Parathyroid adenoma (tissue), 2 donors: ENCODE measurements around the gene POMP.
A peak's percentile ranks its signal among the peaks of the same experiment; 100 is the strongest.

Experiments
- H2AFZ ChIP-seq: fragments of 300-600 bp; sonication (generic); one replicate; pipeline ENCODE4 v1.7.0; 2017; ENCODE audit warnings: antibody characterized with exemption, mild to moderate bottlenecking
- H3K27ac ChIP-seq: fragments of 300-600 bp; sonication (generic); one replicate; pipeline ENCODE4 v1.7.0; 2017
- H3K27me3 ChIP-seq: fragments of 300-600 bp; sonication (generic); one replicate; pipeline ENCODE4 v1.7.0; 2017; ENCODE audit warnings: low read length; ENCODE audit not compliant: control insufficient read depth, insufficient read depth
- H3K36me3 ChIP-seq: fragments of 300-600 bp; sonication (generic); one replicate; pipeline ENCODE4 v1.7.0; 2017; ENCODE audit warnings: low read length; ENCODE audit not compliant: control insufficient read depth, insufficient read depth
- H3K4me1 ChIP-seq: fragments of 300-600 bp; sonication (generic); one replicate; pipeline ENCODE4 v1.7.0; 2017; ENCODE audit warnings: control low read depth
- H3K4me2 ChIP-seq: fragments of 300-600 bp; sonication (generic); one replicate; pipeline ENCODE4 v1.7.0; 2017; ENCODE audit warnings: low read length
- H3K4me3 ChIP-seq: fragments of 300-600 bp; sonication (generic); one replicate; pipeline ENCODE4 v1.7.0; 2017; ENCODE audit warnings: low read depth, low read length
- H3K79me2 ChIP-seq: fragments of 300-600 bp; sonication (generic); one replicate; pipeline ENCODE4 v1.7.0; 2017; ENCODE audit warnings: control low read depth
- H3K9ac ChIP-seq: fragments of 300-600 bp; sonication (generic); one replicate; pipeline ENCODE4 v1.7.0; 2017; ENCODE audit warnings: mild to moderate bottlenecking
- H3K9me3 ChIP-seq: fragments of 300-600 bp; sonication (generic); one replicate; pipeline ENCODE4 v1.7.0; 2017; ENCODE audit warnings: low read length; ENCODE audit not compliant: control insufficient read depth
- TF ChIP-seq, protein P1 (sequence below): fragments of 300-600 bp; sonication (generic); IDR thresholded peaks from one replicate; pipeline ENCODE4 v1.7.0; 2017; ENCODE audit warnings: antibody characterized with exemption, mild to moderate bottlenecking
- donor health status: primary hyperparathyroidism.

POMP gene

DNA sequence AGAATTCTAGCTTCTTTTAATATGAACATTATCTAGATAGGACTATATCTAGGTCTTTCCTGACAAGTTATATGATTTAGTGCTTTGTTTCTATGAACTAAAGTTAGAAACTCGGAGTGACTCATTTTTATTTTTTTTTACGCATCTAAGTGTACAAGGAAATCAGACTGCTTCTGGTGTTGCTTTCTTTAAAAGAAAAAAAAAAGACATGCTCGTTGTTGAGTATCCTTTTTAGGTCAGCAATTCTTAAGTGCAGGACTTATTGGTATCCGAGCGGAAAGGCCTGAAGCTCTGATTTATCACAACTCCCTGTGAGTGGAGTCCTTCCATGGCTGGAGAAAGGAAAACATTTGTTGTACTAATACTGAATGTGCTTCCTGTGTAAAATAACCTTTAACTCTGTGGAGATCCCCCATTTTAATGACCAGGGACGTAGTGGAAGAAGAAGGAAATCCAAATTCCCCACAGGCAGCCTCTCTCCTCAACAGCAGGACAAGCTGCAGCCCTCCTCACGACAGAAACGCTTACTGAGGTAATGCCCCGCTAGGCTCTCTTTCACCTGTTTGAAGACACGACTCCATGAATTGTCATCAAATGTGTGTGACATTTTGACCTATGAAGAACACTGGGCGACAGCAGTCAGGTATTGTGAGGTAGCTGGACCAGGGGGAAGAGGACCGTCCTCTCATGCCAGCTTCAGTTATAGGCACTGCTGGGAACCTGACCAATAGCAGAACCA is 17.9 kb upstream of the POMP start:
- Histone ChIP-seq H3K27ac (peak overlapping the region; percentile 30), H3K4me1 (no peaks in the 10 kb centered on the region), H3K9ac (no peak overlapping the region), H3K4me3 (no peak overlapping the region), H3K9me3 (no peaks in the 10 kb centered on the region), H3K27me3 (no peaks in the 10 kb centered on the region), H3K4me2 (no peak overlapping the region), H3K36me3 (no peaks in the 10 kb centered on the region), H3K79me2 (no peaks in the 10 kb centered on the region), H2AFZ (no peak overlapping the region)
- TF ChIP-seq, protein P1, sequence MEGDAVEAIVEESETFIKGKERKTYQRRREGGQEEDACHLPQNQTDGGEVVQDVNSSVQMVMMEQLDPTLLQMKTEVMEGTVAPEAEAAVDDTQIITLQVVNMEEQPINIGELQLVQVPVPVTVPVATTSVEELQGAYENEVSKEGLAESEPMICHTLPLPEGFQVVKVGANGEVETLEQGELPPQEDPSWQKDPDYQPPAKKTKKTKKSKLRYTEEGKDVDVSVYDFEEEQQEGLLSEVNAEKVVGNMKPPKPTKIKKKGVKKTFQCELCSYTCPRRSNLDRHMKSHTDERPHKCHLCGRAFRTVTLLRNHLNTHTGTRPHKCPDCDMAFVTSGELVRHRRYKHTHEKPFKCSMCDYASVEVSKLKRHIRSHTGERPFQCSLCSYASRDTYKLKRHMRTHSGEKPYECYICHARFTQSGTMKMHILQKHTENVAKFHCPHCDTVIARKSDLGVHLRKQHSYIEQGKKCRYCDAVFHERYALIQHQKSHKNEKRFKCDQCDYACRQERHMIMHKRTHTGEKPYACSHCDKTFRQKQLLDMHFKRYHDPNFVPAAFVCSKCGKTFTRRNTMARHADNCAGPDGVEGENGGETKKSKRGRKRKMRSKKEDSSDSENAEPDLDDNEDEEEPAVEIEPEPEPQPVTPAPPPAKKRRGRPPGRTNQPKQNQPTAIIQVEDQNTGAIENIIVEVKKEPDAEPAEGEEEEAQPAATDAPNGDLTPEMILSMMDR = no peak

DNA sequence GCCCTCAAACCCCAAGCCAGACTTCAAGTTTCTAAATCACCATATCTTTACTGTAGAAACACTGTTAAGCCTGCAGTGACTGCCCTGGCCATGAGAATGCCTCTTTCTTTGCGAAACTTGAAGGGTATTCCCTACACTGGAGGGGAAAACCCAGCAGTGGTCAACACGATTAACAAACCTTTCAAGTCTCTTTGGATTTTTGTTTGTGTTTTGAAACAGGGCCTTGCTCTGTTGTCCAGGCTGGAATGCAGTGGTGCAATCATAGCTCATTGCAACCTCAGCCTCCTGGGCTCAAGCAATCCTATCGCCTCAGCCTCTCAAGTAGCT is 17.4 kb upstream of the POMP start:
- no peak overlapping the region for H3K4me3 ChIP-seq
- H3K27ac ChIP-seq = peak overlapping the region; percentile 30
- H2AFZ ChIP-seq = no peak overlapping the region
- H3K27me3 ChIP-seq = no peaks in the 10 kb centered on the region
- TF ChIP-seq, protein P1 = no peak
- no peak overlapping the region for H3K9ac ChIP-seq
- H3K4me2 ChIP-seq = no peak overlapping the region
- no peaks in the 10 kb centered on the region for H3K4me1 ChIP-seq
- H3K36me3 ChIP-seq = no peaks in the 10 kb centered on the region
- H3K79me2 ChIP-seq = no peaks in the 10 kb centered on the region
- H3K9me3 ChIP-seq = no peaks in the 10 kb centered on the region

DNA sequence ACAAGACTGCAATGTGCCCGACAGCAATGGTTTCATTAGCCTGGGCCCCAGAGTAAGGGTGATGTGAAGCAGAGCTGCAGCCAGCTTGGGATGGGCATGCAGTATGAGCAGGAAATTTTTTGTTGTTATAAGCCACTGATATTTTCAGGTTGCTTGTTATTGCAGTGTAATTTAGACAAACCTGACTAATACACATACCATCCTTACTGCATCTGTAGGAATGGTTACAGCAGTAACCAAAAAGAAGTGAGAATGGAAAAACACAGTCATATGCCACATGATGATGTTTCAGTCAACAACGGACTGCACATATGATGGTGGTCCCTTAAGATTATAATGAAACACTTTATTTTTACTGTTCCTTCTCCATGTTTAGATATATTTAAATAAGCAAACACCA is 8.6 kb upstream of the POMP start:
- Histone ChIP-seq H3K4me3 (no peak overlapping the region), H3K4me1 (no peaks in the 10 kb centered on the region), H3K4me2 (no peak overlapping the region), H2AFZ (no peak overlapping the region), H3K9ac (no peak overlapping the region), H3K27ac (no peak overlapping the region), H3K9me3 (no peaks in the 10 kb centered on the region), H3K36me3 (no peaks in the 10 kb centered on the region), H3K27me3 (no peaks in the 10 kb centered on the region), H3K79me2 (no peaks in the 10 kb centered on the region)
- TF ChIP-seq, protein P1 = no peak

DNA sequence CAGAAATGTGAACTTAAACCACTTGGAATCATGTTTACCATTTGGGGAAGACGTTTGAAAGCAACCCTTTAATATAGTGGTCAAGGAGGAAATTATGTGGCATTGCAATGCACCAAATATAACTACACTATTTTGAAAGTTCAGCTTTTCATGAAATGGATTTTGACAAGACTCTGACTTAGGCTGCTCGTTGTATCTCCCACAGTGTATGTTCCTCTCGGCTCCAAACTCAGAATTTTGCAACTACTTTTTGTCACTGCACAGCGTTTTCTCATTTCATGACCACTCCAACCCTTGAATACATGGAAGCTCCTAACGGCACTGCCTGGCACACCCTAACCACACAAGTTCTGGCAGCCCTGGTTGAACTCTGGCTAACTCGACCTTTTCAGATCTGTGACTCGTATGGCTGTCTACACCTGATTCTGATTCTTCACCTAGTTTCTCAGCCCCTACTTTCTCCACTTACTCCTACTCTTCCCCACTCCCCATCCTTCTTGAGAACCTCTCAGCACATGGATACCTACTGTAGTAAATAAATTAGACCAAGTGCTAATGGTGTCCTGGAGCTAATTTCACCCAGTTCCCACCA is 7.0 kb upstream of the POMP start:
- H3K9me3 ChIP-seq = no peaks in the 10 kb centered on the region
- no peaks in the 10 kb centered on the region for H3K4me1 ChIP-seq
- H3K27me3 ChIP-seq = no peaks in the 10 kb centered on the region
- H3K79me2 ChIP-seq = no peaks in the 10 kb centered on the region
- H3K27ac ChIP-seq = no peak overlapping the region
- TF ChIP-seq, protein P1 = no peak
- H3K4me2 ChIP-seq = no peak overlapping the region
- H2AFZ ChIP-seq = no peak overlapping the region
- no peak overlapping the region for H3K9ac ChIP-seq
- no peaks in the 10 kb centered on the region for H3K36me3 ChIP-seq
- H3K4me3 ChIP-seq = no peak overlapping the region

DNA sequence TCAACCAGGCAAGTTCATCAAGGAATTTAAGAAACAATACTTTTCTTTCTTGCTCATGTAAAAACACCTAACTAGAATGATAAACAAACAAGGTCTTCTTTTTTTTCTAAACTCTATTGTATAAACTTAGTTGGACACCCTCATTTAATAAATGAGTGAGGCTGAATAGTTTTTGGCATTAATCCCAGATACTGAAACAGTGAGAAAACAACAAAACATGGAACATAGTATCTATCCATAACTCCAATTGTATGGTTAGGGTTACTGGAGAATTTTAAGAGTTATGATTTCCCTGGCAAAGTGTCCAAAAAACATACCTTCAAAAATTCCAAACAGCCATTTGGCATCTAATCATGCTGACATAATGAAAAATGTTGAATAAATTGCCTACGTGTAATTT is 5.8 kb upstream of the POMP start:
- H3K9ac ChIP-seq = no peak overlapping the region
- H3K36me3 ChIP-seq = no peaks in the 10 kb centered on the region
- no peaks in the 10 kb centered on the region for H3K9me3 ChIP-seq
- no peak overlapping the region for H3K27ac ChIP-seq
- H3K4me1 ChIP-seq = no peaks in the 10 kb centered on the region
- H2AFZ ChIP-seq = no peak overlapping the region
- no peak overlapping the region for H3K4me2 ChIP-seq
- no peaks in the 10 kb centered on the region for H3K27me3 ChIP-seq
- H3K79me2 ChIP-seq = peaks cover 2% of the 10 kb centered on the region
- no peak overlapping the region for H3K4me3 ChIP-seq
- TF ChIP-seq, protein P1 = no peak
